ENCODE measurements around the gene KCNE1. TPM values are rescaled to one million over a fixed set of nuclear protein-coding genes. Genes with fewer than 3 reads are reported as not detected.

Gene KCNE1
- total RNA-seq, 1 donor from 2014 or later = 21.7 TPM

DNA sequence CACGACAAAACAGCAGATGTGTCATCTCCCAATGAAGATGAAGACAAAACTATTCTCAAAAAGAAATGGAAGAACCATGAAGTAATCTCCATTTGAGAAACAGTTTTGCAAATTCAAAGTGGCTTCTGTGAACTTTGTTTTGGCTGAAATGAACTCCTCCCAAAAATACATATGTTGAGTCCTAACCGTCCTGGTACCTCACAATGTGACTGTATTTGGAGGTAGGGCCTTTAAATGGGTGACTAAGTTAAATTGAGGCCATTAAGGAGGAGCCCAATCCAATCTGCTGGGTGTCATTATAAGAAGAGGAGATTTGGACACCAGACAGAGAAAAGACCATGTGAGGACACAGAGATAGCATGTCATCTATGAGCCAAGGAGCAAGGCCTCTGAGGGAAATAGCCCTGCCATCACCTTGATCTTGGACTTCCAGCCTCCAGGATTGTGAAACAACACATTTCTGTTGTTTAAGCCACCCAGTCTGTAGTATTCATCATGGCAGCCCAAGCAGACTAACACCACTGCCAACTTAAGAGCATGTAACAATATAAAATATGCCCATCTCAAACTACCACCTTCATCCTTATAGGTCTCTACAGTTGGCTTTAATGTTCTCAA is 38.3 kb upstream of the KCNE1 start:
- intact Hi-C loops (cut with DNase I) = no loop called here
- TF ChIP-seq, protein P1, sequence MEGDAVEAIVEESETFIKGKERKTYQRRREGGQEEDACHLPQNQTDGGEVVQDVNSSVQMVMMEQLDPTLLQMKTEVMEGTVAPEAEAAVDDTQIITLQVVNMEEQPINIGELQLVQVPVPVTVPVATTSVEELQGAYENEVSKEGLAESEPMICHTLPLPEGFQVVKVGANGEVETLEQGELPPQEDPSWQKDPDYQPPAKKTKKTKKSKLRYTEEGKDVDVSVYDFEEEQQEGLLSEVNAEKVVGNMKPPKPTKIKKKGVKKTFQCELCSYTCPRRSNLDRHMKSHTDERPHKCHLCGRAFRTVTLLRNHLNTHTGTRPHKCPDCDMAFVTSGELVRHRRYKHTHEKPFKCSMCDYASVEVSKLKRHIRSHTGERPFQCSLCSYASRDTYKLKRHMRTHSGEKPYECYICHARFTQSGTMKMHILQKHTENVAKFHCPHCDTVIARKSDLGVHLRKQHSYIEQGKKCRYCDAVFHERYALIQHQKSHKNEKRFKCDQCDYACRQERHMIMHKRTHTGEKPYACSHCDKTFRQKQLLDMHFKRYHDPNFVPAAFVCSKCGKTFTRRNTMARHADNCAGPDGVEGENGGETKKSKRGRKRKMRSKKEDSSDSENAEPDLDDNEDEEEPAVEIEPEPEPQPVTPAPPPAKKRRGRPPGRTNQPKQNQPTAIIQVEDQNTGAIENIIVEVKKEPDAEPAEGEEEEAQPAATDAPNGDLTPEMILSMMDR (IDR thresholded peaks at IDR 0.05) = no peak
- ATAC-seq (no peak), DNase-seq (no peak)
- H3K9me3 ChIP-seq = no peaks in the 10 kb centered on the region
- H3K4me3 ChIP-seq = no peak overlapping the region
- H3K36me3 ChIP-seq = no peaks in the 10 kb centered on the region
- no peaks in the 10 kb centered on the region for H3K27me3 ChIP-seq (ENCODE audit: low read depth)
- no peak overlapping the region for H3K27ac ChIP-seq
- peaks cover 17% of the 10 kb centered on the region for H3K4me1 ChIP-seq

DNA sequence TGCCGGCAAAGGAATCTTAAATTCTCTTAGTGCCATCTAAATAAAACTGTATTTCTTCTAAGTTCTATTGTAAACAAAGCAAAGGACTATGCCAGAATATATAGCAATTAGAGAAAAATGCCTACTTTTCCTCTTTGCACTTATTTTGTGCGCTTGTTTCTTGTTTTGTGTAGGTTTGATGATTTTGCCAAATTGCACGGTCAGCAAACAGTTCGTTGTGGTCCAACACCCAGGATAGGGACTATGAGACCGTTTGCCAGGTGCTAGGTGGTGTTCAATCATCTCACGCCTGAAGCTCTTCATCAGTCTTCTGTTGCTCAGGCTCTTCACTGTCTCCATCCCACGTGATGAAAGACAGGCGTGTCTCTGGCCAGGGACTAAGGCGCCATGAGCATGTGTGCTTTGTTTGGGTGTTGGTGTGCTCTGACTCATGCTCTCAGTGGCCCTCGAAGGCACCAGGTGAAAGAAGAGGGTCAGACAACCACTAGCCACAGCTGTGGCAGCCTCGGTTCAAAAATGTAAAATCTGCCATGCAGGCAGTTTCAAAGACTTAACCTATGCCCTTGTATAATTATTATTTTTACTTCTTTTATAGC is 36.9 kb upstream of the KCNE1 start:
- no peaks in the 10 kb centered on the region for H3K36me3 ChIP-seq
- intact Hi-C loops (cut with DNase I) = no loop called here
- DNase-seq = no peak

DNA sequence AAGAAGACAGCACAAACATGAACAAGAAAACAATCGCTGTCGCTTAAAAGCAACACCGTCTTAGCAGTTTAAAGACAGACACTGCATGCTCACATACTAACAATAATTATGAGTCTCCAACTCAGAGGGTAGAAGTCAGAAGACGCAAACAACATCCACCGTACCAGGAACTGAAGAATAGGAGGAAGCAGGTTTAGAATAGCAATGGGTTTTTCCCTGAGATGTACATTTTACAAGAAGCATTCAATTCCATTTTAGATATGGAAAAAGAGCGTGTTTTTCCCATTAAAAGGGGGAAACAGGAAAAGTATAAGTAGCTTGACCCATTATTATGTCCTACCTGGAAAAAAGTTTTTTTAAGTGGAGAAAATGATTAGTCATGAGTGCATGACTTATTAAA is 34.5 kb upstream of the KCNE1 start:
- Histone ChIP-seq H3K4me3 (no peak overlapping the region), H3K4me1 (peaks cover 40% of the 10 kb centered on the region), H3K9me3 (no peaks in the 10 kb centered on the region), H3K27me3 (ENCODE audit: low read depth) (no peaks in the 10 kb centered on the region), H3K27ac (peak overlapping the region; percentile 21), H3K36me3 (no peaks in the 10 kb centered on the region)
- TF ChIP-seq, protein P1 (IDR thresholded peaks at IDR 0.05) = no peak
- intact Hi-C loops (cut with DNase I) = no loop called here
- no peak for ATAC-seq
- no peak for DNase-seq

More for the DNA sequence above, 36.9 kb upstream of the KCNE1 start:
- Histone ChIP-seq H3K9me3 (no peaks in the 10 kb centered on the region), H3K27ac (no peak overlapping the region), H3K4me1 (peaks cover 31% of the 10 kb centered on the region), H3K4me3 (no peak overlapping the region), H3K27me3 (ENCODE audit: low read depth) (no peaks in the 10 kb centered on the region)
- TF ChIP-seq, protein P1 (IDR thresholded peaks at IDR 0.05) = no peak
- ATAC-seq = no peak

DNA sequence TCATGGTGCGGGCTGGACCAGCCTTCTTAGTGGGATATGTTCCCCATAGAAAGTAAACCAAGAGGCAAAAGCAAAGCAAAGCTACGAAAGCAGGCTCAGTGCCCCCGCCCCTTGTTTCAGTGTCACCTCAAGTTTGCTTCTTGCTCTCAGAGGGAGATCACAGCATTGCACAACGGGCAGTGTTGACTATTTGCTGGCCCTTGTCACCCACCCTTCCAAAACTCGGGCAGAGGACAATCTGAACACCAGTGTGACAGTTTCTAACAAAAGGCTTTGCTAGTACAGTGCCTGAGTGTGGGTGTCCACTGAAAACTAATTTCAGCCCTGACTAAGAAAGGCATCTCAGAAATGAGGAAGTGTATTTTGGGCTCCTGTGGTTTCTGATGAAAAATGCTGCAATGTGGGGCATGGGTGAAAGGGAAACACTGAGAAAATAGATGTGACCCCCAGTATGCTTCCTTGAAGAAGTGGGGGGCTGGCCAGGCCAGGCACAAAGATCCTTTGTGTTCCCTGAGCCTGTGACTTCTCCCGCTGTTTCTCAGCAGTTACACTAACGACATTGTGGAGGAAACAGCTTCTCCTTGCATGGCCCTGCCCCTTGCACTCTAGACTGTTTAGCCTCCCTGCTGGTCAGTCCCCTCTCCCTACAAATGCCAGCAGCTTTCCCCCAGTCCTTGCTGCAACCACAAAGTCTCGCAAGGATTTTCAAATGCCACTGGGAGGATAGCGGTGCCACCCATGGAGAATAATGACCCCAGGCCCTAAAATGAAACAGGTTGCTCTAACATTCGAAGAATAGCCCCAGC is 33.3 kb upstream of the KCNE1 start:
- peaks cover 40% of the 10 kb centered on the region for H3K4me1 ChIP-seq
- no peaks in the 10 kb centered on the region for H3K9me3 ChIP-seq
- H3K4me3 ChIP-seq = no peak overlapping the region
- no peaks in the 10 kb centered on the region for H3K36me3 ChIP-seq
- peak; percentile 84 for DNase-seq
- peak; percentile 91 to 93 for ATAC-seq
- TF ChIP-seq, protein P1 (IDR thresholded peaks at IDR 0.05) = no peak
- intact Hi-C loops (cut with DNase I) = no loop called here
- no peaks in the 10 kb centered on the region for H3K27me3 ChIP-seq (ENCODE audit: low read depth)
- peak overlapping the region; percentile 80 for H3K27ac ChIP-seq

DNA sequence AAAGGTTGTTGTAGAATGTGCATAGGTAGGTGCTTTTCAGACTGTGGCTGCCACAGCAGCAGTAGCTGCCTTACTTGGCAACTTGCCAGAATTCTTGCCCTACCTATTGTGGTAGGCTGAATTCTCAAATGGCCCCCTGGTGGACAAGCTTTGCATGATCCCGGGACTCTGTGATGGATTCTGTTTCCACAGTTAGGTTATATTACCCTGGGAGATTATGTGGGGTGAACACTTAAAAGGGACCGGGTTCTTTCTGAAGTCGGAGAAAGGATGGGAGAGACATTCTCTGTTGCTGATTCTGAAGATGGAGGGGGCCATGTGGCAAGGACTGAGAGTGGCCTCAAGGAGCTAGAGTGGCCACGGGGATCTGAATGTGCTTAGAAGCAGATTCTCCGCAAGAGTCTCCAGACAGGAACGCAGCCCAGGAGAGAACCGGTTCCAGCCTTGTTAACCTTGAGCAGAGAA is 32.1 kb upstream of the KCNE1 start:
- no peaks in the 10 kb centered on the region for H3K9me3 ChIP-seq
- H3K36me3 ChIP-seq = no peaks in the 10 kb centered on the region
- peak; percentile 69 for DNase-seq
- TF ChIP-seq, protein P1 (IDR thresholded peaks at IDR 0.05) = peak; percentile 70
- peaks cover 40% of the 10 kb centered on the region for H3K4me1 ChIP-seq
- peak overlapping the region; percentile 80 for H3K27ac ChIP-seq
- ATAC-seq = peak; percentile 77 to 88
- intact Hi-C loops (cut with DNase I) = no loop called here
- no peak overlapping the region for H3K4me3 ChIP-seq
- no peaks in the 10 kb centered on the region for H3K27me3 ChIP-seq (ENCODE audit: low read depth)
